GM19324 (cell line): ENCODE results near the gene IL1RAPL2.
"Not testable (repeated sequence)": the region's sequence is repeated elsewhere in the genome, so short reads cannot be mapped to it uniquely, and the experiment has no call there.

Source experiments
- ATAC-seq: cut with Tn5 transposase; IDR thresholded peaks from one replicate; pipeline ENCODE4 v1.9.1; 2021; ENCODE audit warnings: mild to moderate bottlenecking, moderate library complexity; ENCODE audit not compliant: unreplicated experiment, low FRiP score

The IL1RAPL2 gene

GRCh38 chrX:105752338-105752956 is 1186.4 kb downstream of the IL1RAPL2 start:
- peak; percentile 77 for ATAC-seq

DNA sequence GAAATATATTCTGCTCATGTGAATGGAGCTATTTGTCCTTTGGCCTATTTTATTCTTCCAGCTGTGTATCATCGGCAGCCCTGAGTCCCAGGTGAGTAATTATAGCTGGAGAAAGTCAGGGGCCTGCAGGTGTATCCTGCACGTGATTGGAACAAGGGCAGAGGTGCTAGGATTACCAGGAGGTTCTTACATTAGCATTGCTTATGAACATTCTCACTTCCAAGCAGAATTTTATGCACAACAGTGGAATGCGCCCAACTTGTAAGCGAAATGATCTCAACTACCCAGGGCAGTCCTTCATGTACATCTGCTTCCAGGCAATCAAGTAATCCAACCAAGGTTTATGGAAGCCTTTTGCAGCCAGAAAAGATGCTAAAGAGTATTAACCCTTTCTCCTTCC is 1187.4 kb downstream of the IL1RAPL2 start:
- no peak for ATAC-seq

DNA sequence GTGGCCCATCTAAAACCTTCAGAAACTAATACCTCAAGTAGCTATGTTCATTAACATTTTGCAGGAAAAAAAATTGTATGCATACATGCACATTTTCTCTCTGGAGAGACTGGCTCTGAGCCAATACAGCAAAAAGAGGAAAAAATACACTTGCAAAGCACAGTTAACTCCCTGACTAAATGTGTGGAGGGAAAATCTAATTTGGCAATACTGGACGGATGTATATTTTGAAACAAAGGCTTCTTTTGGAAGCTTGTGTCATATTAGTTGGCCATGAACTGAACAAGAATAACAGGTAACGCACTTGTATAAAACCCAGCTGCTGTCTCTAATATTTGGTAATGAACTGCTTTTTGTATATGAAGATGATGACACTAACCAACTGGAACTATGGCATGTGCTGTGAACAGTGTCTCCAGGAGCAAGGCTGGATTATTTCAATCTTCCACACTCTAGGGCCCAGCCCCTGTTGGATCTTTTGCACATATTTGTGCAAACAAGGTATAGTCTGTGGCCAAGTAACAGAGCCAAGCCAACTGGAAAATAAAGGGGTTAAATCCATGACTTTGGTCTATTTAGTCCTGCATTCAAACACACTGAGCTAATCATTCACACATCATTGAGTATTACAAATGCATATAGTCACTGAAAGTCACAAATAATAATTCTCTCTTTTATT is 1188.4 kb downstream of the IL1RAPL2 start:
- ATAC-seq, result no peak

GRCh38 chrX:105755109-105755508 is 1189.1 kb downstream of the IL1RAPL2 start:
- no peak for ATAC-seq

GRCh38 chrX:105758754-105759153 is 1192.8 kb downstream of the IL1RAPL2 start:
- no peak for ATAC-seq

DNA sequence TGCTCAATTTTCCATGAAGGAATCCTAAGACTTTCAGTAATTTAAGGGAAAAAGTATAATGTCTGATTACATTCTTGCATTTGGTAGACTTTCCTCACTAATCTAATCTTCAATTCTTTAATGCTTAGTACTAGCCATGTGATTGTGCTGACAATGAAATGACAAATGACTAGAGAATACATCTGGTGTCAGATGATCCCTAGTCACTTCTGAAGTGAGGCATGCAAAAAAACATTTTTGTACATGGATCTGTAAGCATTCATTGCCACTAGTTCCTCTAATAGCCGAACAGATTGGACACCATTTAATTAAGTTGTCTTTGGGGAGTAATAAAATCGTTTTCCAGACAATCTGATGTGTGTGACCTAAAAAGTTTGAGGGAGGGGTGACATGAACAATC is 1193.6 kb downstream of the IL1RAPL2 start:
- no peak for ATAC-seq

- ATAC-seq, result no peak
These were observed 1199.7 kb downstream of the IL1RAPL2 start for GRCh38 chrX:105765691-105766090.

- no peak for ATAC-seq
These were observed 1207.8 kb downstream of the IL1RAPL2 start for GRCh38 chrX:105773801-105774200.

- ATAC-seq, result no peak
These were observed 1209.7 kb downstream of the IL1RAPL2 start for GRCh38 chrX:105775679-105776078.

GRCh38 chrX:105781804-105782203 is 1215.8 kb downstream of the IL1RAPL2 start:
- ATAC-seq, result no peak

GRCh38 chrX:105796877-105797276 is 1230.9 kb downstream of the IL1RAPL2 start:
- ATAC-seq, result not testable (repeated sequence)

DNA sequence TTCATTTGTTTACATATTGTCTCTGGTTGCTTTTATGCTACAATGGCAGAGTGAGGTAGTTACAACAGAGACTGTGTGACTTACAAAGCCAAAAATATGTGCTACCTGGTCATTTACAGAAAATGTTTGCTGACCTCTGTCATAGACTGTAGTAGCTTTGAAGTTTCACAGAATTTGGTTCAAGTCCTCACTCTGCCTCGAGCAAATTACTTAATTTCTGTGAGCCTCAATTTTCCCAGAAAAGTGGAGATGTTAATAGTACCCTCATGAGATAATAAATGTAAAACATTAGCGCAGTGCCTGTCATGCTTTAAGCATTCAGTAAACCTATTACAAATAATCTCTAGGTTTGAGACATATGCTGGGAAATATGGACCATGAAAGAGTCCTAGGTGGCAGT is 1237.9 kb downstream of the IL1RAPL2 start:
- no peak for ATAC-seq

DNA sequence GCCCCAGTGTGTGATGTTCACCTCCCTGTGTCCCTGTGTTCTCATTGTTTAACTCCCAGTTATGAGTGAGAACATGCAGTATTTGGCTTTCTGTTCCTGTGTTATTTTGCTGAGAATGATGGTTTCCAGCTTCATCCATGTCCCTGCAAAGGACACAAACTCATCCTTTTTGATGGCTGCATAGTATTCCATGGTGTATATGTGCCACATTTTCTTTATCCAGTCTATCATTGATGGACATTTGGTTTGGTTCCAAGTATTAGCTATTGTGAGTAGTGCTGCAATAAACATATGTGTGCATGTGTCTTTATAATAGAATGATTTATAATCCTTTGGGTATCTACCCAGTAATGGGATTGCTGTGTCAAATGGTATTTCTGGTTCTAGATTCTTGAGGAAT is 1239.7 kb downstream of the IL1RAPL2 start:
- ATAC-seq, result not testable (repeated sequence)

- no peak for ATAC-seq
These were observed 1250.5 kb downstream of the IL1RAPL2 start for GRCh38 chrX:105816517-105816916.
